Endothelial cell of umbilical vein (primary cell): ENCODE data around the gene SERGEF. TPM values are rescaled to one million over a fixed set of nuclear protein-coding genes. Genes with fewer than 3 reads are reported as not detected.

Experiments used
- BruUV-seq: library from RNA; stranded (reverse); fragments of 400-500 nt; replicated peaks from 2 replicates; lab custom pipeline; 2021; lab: Mats Ljungman, UMichigan
- CTCF ChIA-PET: fragments of 300-600, 350-600 bp; sonication (Branson Sonifier 250); formaldehyde crosslinking; loops from one replicate; lab custom pipeline; 2021; ENCODE audit warnings: antibody characterized with exemption, inconsistent platforms; lab: Charles Lee
- POLR2A ChIA-PET: fragments of 300-600, 350-600 bp; sonication (Branson Sonifier 250); formaldehyde crosslinking; loops from one replicate; lab custom pipeline; 2021; ENCODE audit warnings: antibody characterized with exemption, inconsistent platforms; lab: Charles Lee
- DNase-seq: peaks from one replicate; pipeline ENCODE4 v3.0.0-alpha.2; 2011; ENCODE audit warnings: low read depth, low spot score
- FAIRE-seq: peaks from 2 replicates; lab custom pipeline; 2011; peaks lifted over from hg19 to GRCh38; lab: Jason Lieb, UNC
- H2AFZ ChIP-seq: 2 replicates; pipeline ENCODE4 v1.6.0; 2012; ENCODE audit warnings: low read depth, low read length, control low read depth, inconsistent platforms
- H3K27ac ChIP-seq: 2 replicates; pipeline ENCODE4 v1.5.1; 2011; ENCODE audit warnings: low read depth, mild to moderate bottlenecking, control low read depth, low read length, moderate library complexity; ENCODE audit not compliant: insufficient read depth
- H3K27me3 ChIP-seq, 2 experiments: 2 replicates each; pipeline versions ENCODE4 v1.6.0 to v1.6.1; 2011; ENCODE audit warnings: low read length in 2 of 2, mixed read lengths in 1 of 2; ENCODE audit not compliant: control insufficient read depth in 2 of 2, insufficient read depth in 2 of 2
- H3K36me3 ChIP-seq, 2 experiments: 2 replicates in 1 of 2; 3 replicates in 1 of 2; pipeline ENCODE4 v1.5.1; 2011; ENCODE audit warnings: low read length in 2 of 2, mild to moderate bottlenecking in 1 of 2, moderate library complexity in 1 of 2; ENCODE audit not compliant: control insufficient read depth in 2 of 2, insufficient read depth in 2 of 2; ENCODE audit errors: extremely low read depth in 1 of 2
- H3K4me1 ChIP-seq: 3 replicates; pipeline ENCODE4 v1.5.1; 2011; ENCODE audit warnings: mild to moderate bottlenecking, low read length; ENCODE audit not compliant: control insufficient read depth, insufficient read depth; ENCODE audit errors: extremely low read depth
- H3K4me2 ChIP-seq: 2 replicates; pipeline ENCODE4 v1.6.1; 2011; ENCODE audit warnings: low read length, control low read depth, mixed read lengths; ENCODE audit not compliant: insufficient read depth
- H3K4me3 ChIP-seq, 3 experiments: fragments of 200-600 bp in 1 of 3; sonication (generic), shearing (Covaris generic) in 1 of 3; replicated peaks in 1 of 3; 2 replicates each; pipeline ENCODE4 v1.5.1; 2011 to 2016; ENCODE audit warnings: control low read depth in 3 of 3, low read length in 3 of 3, mild to moderate bottlenecking in 2 of 3, inconsistent platforms in 1 of 3, low read depth in 1 of 3, moderate library complexity in 1 of 3; ENCODE audit not compliant: insufficient read depth in 1 of 3
- H3K79me2 ChIP-seq: 2 replicates; pipeline ENCODE4 v1.6.0; 2012; ENCODE audit warnings: low read length, inconsistent platforms; ENCODE audit not compliant: control insufficient read depth, insufficient read depth
- H3K9ac ChIP-seq: replicated peaks from 2 replicates; pipeline ENCODE3; 2011; ENCODE audit warnings: low read length, control low read depth; ENCODE audit not compliant: insufficient read depth; ENCODE audit errors: extremely low read depth
- H3K9me1 ChIP-seq: replicated peaks from 3 replicates; pipeline ENCODE4 v1.6.0; 2011; ENCODE audit warnings: mild to moderate bottlenecking, low read length; ENCODE audit not compliant: control insufficient read depth, insufficient read depth; ENCODE audit errors: extremely low read depth
- H3K9me3 ChIP-seq: replicated peaks from 2 replicates; pipeline ENCODE4 v1.5.1; 2012; ENCODE audit warnings: low read length, inconsistent platforms; ENCODE audit not compliant: control insufficient read depth, insufficient read depth
- H4K20me1 ChIP-seq: replicated peaks from 2 replicates; pipeline ENCODE3; 2011; ENCODE audit warnings: mild to moderate bottlenecking, low read length; ENCODE audit not compliant: control insufficient read depth, insufficient read depth; ENCODE audit errors: extremely low read depth
- EZH2 ChIP-seq: IDR thresholded peaks from 2 replicates; pipeline ENCODE4 v1.6.1; 2012; ENCODE audit warnings: borderline replicate concordance, low read depth, mild to moderate bottlenecking, moderate library complexity, low read length, inconsistent platforms; ENCODE audit not compliant: severe bottlenecking
- FOS ChIP-seq: IDR thresholded peaks from 2 replicates; pipeline ENCODE4 v1.6.1; 2011; ENCODE audit warnings: mild to moderate bottlenecking, low read length, moderate library complexity, borderline replicate concordance; ENCODE audit not compliant: insufficient read depth
- GATA2 ChIP-seq: IDR thresholded peaks from 2 replicates; pipeline ENCODE4 v1.7.0; 2011; ENCODE audit warnings: low read depth, mild to moderate bottlenecking, moderate library complexity, mixed read lengths, low read length; ENCODE audit not compliant: insufficient read length, insufficient read depth
- JUN ChIP-seq: IDR thresholded peaks from 2 replicates; pipeline ENCODE4 v1.6.1; 2011; ENCODE audit warnings: borderline replicate concordance, low read depth; ENCODE audit not compliant: insufficient read length, insufficient read depth
- MYC ChIP-seq: IDR thresholded peaks from one replicate; pipeline ENCODE4 v1.6.1; 2011; ENCODE audit warnings: mild to moderate bottlenecking, low read depth, low read length
- POLR2A ChIP-seq: IDR thresholded peaks from 2 replicates; pipeline ENCODE4 v1.6.1; 2012; ENCODE audit warnings: low read depth, mild to moderate bottlenecking, control low read depth, low read length
- POLR2AphosphoS5 ChIP-seq: IDR thresholded peaks from 2 replicates; pipeline ENCODE4 v1.6.1; 2012; ENCODE audit warnings: low read depth, mild to moderate bottlenecking, control low read depth, low read length, moderate library complexity; ENCODE audit not compliant: insufficient read depth
- dilution Hi-C: fragments of 300-500 bp; cut with MboI; formaldehyde crosslinking; loops from one replicate; pipeline ENCODE4 v1.15.0; 2019; ENCODE audit warnings: low sequenced_read_pairs; ENCODE audit not compliant: extremely low pct_ligation_motif_present
- intact Hi-C: fragments of 100-400 bp; cut with micrococcal nuclease; formaldehyde crosslinking; loops from one replicate; pipeline ENCODE4 v1.10.0; 2022
- polyA plus RNA-seq, 4 experiments: library from polyadenylated mRNA; depleted of rRNA in 3 of 4; stranded (reverse) in 3 of 4; unstranded in 1 of 4; fragments of >200 nt; gene quantifications; 2 replicates each; pipeline versions ENCODE4 v1.2.1 to v1.2.3, GENCODE V29; 2011 to 2012; ENCODE audit warnings: missing spikeins in 1 of 4
- total RNA-seq: library from RNA; stranded (reverse); gene quantifications from 2 replicates; pipeline ENCODE4 v1.2.3, GENCODE V29; 2021
- TF ChIP-seq, protein P1 (sequence below), 2 donors: IDR thresholded peaks; 1 replicate in 1 of 2; 2 replicates in 1 of 2; pipeline ENCODE4 v1.5.1; 2011; ENCODE audit warnings: low read length in 2 of 2, mild to moderate bottlenecking in 2 of 2, moderate library complexity in 2 of 2, control low read depth in 1 of 2, inconsistent platforms in 1 of 2, low read depth in 1 of 2; ENCODE audit not compliant: insufficient read depth in 1 of 2; ENCODE audit errors: extremely low read depth in 1 of 2
- TF ChIP-seq, protein P2 (sequence below): IDR thresholded peaks from 2 replicates; pipeline ENCODE4 v1.6.1; 2011; ENCODE audit not compliant: insufficient read depth, insufficient read length

The SERGEF gene
- total and polyA plus RNA-seq, 2 donors (not counting 3 experiments of a cell fraction or from before 2014, with no cell fraction given), result 8.7 to 16.7 TPM

DNA sequence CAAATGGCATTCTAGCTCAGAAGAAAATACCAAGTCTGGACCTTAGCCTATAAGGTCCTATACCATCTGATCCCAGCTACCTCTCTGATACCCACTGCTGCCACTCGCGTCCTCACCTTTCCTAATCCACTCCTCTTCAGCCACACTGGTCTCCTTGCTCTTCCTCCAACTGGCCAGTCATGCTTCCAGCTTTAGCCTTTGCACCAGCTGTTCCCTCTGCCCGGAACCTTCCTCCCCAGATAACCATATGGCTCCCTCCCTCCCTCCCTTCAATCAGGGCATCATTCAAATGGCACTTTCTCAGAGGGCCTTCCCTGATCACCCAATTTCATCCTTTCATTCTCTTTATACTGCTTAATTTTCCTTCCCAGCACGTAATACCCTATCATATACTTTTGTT is 210.4 kb downstream of the SERGEF start:
- Histone ChIP-seq H3K9ac (no peak overlapping the region), H3K9me1 (no peaks in the 10 kb centered on the region), H2AFZ (no peak overlapping the region), H3K9me3 (no peaks in the 10 kb centered on the region), H3K27me3 (no peaks in the 10 kb centered on the region), H3K4me2 (no peak overlapping the region), H3K27ac (no peak overlapping the region), H4K20me1 (no peaks in the 10 kb centered on the region), H3K4me1 (no peaks in the 10 kb centered on the region), H3K4me3 (no peak overlapping the region), H3K79me2 (no peaks in the 10 kb centered on the region), H3K36me3 (no peaks in the 10 kb centered on the region)
- no peak for DNase-seq
- BruUV-seq, result no TSS peak
- TF ChIP-seq FOS (no peak), GATA2 (no peak), JUN (no peak), MYC (no peak), POLR2A (no peak)
- TF ChIP-seq, protein P1, sequence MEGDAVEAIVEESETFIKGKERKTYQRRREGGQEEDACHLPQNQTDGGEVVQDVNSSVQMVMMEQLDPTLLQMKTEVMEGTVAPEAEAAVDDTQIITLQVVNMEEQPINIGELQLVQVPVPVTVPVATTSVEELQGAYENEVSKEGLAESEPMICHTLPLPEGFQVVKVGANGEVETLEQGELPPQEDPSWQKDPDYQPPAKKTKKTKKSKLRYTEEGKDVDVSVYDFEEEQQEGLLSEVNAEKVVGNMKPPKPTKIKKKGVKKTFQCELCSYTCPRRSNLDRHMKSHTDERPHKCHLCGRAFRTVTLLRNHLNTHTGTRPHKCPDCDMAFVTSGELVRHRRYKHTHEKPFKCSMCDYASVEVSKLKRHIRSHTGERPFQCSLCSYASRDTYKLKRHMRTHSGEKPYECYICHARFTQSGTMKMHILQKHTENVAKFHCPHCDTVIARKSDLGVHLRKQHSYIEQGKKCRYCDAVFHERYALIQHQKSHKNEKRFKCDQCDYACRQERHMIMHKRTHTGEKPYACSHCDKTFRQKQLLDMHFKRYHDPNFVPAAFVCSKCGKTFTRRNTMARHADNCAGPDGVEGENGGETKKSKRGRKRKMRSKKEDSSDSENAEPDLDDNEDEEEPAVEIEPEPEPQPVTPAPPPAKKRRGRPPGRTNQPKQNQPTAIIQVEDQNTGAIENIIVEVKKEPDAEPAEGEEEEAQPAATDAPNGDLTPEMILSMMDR (IDR thresholded peaks at IDR 0.05; ENCODE audit: extremely low read depth in 1 of 2, insufficient read depth in 1 of 2, low read depth in 1 of 2, low read length in 2 of 2), result no peak
- TF ChIP-seq, protein P2, sequence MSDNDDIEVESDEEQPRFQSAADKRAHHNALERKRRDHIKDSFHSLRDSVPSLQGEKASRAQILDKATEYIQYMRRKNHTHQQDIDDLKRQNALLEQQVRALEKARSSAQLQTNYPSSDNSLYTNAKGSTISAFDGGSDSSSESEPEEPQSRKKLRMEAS, result no peak
- POLR2A ChIA-PET, result no interaction called here
- dilution Hi-C loops (no loop called here), intact Hi-C loops (no loop called here)
- CTCF ChIA-PET, result interaction anchor here (0.9 kb wide), 1 partner anchor 103 kb away, joined by 4 read pairs; no protein-coding TSS in a partner anchor
- no peak for FAIRE-seq

DNA sequence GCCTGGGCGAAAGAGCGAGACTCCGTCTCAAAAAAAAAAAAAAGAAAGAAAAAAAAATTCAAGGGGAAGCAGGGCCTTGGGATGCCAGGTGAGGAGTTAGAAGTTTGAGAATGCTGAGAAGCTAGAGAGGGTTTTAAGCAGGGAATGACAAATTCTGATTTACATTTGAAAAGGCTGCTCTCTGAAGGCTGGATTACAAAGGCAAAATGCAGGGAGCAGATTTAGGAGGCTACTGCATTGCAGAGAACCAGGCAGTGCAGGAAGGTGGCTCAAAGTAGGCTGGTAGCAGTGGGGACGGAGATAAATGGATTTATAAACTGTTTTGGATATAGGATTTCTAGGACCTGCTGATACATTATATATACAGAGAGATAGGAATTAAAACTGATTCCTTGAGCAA is 211.7 kb downstream of the SERGEF start:
- FAIRE-seq (no peak), DNase-seq (no peak)
- Histone ChIP-seq H3K9me3 (no peaks in the 10 kb centered on the region), H3K36me3 (no peaks in the 10 kb centered on the region), H4K20me1 (no peaks in the 10 kb centered on the region), H3K4me2 (no peak overlapping the region), H2AFZ (no peak overlapping the region), H3K4me1 (no peaks in the 10 kb centered on the region), H3K4me3 (no peak overlapping the region), H3K27ac (no peak overlapping the region), H3K79me2 (no peaks in the 10 kb centered on the region), H3K9me1 (no peaks in the 10 kb centered on the region), H3K27me3 (no peaks in the 10 kb centered on the region), H3K9ac (no peak overlapping the region)
- dilution Hi-C loops, result no loop called here
- POLR2A ChIA-PET, result no interaction called here
- BruUV-seq, result no TSS peak
- TF ChIP-seq, protein P2, result no peak
- TF ChIP-seq MYC, result no peak
- TF ChIP-seq, protein P1 (IDR thresholded peaks at IDR 0.05; ENCODE audit: extremely low read depth in 1 of 2, insufficient read depth in 1 of 2, low read depth in 1 of 2, low read length in 2 of 2), result no peak
- TF ChIP-seq GATA2, result no peak
- TF ChIP-seq JUN, result no peak
- no peak for TF ChIP-seq EZH2
- no peak for TF ChIP-seq FOS
- TF ChIP-seq POLR2A, result no peak
- no peak for TF ChIP-seq POLR2AphosphoS5
- CTCF ChIA-PET, result no interaction called here
- intact Hi-C loops, result no loop called here
